ENCODE data around the gene KLHL17.
"Not testable (repeated sequence)": the region's sequence is repeated elsewhere in the genome, so short reads cannot be mapped to it uniquely, and the experiment has no call there.

Gene KLHL17

DNA sequence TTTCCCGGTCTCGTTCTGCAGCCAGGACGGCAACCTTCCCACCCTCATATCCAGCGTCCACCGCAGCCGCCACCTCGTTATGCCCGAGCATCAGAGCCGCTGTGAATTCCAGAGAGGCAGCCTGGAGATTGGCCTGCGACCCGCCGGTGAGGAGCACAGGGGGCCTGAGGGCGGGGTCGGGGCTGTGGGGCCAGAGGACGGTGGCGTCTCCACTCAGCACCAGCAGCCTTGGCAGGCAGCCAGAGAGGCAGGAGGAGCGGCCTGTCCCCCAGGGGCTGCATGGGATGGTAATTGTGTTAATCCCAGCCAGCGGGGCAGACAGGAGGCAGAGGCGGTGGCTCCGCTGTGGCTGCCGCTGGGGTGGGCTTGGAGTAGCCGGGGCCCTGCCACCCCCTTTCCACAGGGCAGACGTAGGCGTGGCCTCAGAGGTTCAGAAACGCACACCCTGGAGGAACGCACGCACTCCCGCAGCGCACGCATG lies 24.6 kb upstream of the KLHL17 start:
- no peak for DNase-seq (ENCODE audit: extremely low read depth in 1 of 2, low read depth in 1 of 2)

DNA sequence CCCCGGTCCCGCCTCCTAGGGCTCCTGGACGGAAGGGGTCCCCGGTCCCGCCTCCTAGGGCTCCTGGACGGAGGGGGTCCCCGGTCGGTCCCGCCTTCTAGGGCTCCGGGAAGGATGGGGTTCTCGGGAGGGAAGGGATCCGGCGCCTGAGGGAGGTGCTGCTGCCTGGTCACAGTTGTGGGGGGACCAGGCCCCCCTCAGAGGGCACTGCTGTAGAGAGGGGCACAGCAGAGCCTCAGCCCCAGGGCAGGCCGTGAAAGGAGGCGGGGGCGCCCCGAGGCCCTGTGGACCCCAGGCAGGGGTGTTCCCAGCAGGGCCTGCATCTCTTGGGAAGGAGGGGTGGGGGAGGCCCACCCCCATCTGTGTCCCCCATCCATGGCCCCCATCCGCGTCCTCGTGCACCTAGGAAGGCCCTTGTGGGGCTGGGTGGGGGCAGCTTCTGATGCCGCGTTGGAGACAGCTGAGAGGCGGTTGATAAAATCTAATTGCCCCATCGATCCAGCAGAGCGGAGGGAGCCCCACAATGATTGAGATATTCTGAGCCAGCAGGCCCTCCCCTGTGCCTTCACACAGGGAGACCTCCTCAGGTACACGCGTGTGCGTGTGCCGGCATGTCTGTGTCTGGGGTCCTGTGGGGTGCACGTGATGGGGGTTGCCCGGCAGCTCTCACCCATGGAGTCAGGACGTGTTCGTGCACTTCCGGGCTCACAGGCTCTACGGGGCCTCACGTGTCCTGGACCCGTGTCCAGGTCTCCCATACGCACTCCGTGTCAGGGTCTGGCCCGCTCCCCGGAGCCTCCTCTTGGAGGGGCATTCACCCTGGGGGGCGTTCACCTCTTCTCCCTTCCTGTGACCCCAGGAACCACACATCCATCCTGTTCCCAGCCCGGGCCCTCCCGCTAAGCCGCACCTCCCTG lies 23.8 kb upstream of the KLHL17 start:
- no peak for DNase-seq (ENCODE audit: extremely low read depth in 1 of 2, low read depth in 1 of 2)

DNA sequence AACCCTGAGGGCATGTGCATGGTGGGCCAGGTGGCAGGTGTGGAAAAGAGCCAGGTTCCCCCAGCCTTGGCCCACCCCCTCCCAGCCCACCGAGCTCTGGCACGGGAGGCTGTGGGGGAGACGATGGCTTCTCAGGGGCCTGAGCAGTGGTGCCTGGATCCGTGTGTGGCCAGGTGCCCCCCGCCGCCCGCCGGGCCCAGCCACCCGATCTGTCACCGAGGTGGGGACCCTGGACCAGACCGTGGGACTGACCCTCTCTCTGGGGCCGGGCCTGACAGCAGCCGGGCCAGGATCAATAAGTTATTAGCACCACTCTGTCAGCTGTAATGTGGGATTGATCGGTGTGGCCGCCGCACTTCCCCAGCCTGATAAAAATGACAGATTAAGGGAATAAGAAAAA lies 22.9 kb upstream of the KLHL17 start:
- DNase-seq (ENCODE audit: extremely low read depth in 1 of 2, low read depth in 1 of 2) = no peak

DNA sequence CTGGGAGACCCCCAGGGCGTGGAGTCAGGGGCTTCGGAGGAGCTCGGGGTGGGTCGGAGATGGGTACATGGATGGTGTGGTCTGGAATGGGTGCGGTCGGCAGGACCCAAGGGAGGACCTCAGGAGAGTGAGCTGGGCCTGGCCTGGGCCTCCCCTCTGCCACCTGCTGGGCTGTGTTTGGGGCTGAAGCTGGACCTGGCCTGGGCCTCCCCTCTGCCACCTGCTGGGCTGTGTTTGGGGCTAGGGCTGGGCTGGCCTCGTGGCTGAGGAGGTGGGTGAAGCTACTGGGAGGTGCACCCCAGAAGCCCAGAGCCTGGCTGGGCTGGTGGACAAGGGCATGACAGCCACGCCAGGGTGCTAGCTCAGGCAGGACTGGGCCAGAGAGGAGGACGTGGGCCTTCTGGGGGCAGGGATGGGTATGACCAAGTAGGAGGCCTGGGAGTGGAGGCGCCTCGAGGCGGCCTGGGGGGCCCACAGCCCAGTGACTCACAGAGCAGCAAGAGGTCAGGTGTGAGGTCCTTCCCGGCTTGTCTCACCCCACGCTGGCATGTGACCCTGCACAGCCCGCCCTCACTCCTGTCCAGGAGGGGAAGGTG lies 22.2 kb upstream of the KLHL17 start:
- no peak for DNase-seq (ENCODE audit: extremely low read depth in 1 of 2, low read depth in 1 of 2)

DNA sequence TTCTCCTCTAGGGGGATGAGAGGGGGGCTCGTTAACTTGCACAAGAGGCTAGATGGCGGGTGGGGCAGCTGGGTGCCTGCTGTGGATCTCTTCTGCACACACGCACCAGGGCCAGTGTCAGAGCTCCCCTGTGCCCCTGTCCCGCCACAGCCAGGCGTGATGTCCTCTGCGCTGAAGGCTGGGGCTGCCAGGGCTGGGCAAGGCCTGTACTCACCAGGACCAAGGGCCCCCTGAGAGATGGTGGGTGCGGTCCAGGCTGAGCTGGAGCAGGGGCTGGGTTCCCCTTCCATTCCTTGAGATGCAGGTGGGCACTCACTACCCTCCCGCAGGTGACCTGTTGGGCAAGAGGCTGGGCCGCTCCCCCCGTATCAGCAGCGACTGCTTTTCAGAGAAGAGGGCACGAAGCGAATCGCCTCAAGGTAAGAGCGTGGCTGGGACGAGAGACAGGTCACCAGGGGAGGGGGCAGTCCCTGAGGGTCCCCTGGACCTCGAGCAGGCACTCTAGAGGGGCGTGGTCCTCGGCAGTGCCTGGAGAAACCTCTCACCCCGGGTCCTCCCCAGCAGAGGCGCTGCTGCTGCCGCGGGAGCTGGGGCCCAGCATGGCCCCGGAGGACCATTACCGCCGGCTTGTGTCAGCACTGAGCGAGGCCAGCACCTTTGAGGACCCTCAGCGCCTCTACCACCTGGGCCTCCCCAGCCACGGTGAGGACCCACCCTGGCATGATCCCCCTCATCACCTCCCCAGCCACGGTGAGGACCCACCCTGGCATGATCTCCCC lies 21.5 kb upstream of the KLHL17 start:
- DNase-seq (ENCODE audit: extremely low read depth in 1 of 2, low read depth in 1 of 2) = no peak

DNA sequence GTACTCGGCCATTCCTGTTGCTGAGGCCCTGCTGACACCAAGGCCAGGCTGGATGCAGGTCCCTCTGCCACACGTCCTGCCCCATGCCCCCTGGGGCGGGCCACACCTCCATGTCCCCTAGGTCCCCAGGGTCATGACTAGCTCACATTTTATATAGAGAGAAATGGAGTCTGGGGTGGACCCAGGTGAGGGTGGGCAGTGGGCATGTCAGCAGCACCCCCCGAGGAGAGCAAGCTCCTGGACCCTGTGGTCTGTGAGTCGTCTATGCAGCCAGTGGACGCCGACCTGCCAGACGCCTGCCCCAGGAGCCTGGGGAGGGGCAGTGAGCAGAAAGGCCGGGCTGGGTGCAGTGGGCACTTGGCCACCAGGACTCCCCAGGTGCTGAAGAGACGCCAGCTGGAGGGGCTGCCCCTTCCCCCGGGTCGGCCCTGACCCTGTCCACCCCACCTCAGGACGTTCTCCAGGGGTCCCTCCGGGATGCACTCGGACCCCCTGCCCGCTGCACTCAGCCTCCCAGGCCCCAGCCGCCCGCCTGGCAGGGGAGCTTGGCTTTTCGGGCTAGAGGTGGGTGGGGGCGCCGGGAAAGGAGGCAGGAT lies 20.8 kb upstream of the KLHL17 start:
- DNase-seq (ENCODE audit: extremely low read depth in 1 of 2, low read depth in 1 of 2) = no peak

DNA sequence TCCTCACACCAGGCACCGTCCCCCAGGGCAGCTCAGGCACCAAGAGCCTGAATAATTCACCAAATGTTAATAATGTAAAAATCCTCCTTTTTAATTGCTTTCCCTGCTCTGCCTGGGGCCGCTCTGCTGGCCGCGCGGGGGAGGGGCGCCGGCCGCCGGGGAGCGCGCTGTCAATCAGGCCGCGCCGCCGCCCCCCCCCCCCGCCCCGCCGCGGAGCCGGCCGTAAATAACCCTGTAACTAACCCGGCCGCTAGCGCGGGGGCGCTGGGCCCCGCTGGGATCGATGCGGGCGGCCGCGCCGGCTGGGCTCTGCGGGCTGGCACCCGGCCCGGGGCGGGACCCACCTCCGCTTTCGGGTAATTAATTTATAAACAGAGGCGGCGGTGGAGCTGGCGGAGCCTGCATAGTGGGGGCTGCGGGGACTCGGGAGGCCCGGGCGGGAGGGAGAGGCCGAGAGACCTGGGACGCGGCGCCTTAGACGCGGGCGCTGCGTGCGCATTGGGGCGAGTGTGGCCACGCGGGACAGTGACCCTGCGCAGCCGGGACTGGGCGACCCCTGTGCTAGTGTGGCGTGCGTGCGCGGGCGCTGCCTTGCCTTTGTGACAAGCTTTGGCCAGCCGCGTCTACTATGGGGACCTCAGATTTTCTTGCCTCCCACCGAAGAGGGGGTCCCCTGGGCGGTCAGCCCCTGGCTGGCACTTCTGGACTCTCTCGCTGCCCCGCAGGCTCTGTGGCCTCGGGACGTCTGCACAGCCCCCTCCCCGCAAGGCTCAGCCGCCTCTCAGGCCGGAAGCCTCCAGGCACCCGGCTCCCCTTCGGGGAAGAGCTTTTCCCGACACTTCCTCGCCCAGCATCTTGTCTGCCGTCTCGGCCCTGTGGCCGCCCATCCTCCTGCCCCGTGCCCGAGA lies 20.0 kb upstream of the KLHL17 start:
- no peak for DNase-seq (ENCODE audit: extremely low read depth in 1 of 2, low read depth in 1 of 2)

DNA sequence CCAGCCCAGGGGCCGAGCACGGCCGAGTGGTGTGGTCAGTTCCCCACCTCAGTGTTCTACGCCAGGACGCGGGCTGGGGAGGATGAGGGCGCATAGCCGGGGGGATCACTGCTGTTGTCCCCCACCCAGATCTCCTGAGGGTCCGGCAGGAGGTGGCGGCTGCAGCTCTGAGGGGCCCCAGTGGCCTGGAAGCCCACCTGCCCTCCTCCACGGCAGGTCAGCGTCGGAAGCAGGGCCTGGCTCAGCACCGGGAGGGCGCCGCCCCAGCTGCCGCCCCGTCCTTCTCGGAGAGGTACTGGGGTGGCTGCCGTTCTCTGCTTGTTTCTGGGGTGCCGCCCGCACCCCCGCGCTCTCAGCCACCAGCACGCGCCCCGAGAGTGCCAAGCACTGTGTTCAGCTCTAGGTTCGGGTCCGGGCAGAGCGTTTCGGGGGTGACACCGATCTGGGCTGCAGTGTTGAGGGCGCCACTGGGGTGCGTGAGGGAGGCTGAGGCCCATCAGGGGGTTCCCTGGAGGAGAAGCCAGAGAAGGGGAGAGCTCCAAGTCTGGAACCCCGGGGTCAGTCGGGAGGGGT lies 19.3 kb upstream of the KLHL17 start:
- no peak for DNase-seq (ENCODE audit: extremely low read depth in 1 of 2, low read depth in 1 of 2)

DNA sequence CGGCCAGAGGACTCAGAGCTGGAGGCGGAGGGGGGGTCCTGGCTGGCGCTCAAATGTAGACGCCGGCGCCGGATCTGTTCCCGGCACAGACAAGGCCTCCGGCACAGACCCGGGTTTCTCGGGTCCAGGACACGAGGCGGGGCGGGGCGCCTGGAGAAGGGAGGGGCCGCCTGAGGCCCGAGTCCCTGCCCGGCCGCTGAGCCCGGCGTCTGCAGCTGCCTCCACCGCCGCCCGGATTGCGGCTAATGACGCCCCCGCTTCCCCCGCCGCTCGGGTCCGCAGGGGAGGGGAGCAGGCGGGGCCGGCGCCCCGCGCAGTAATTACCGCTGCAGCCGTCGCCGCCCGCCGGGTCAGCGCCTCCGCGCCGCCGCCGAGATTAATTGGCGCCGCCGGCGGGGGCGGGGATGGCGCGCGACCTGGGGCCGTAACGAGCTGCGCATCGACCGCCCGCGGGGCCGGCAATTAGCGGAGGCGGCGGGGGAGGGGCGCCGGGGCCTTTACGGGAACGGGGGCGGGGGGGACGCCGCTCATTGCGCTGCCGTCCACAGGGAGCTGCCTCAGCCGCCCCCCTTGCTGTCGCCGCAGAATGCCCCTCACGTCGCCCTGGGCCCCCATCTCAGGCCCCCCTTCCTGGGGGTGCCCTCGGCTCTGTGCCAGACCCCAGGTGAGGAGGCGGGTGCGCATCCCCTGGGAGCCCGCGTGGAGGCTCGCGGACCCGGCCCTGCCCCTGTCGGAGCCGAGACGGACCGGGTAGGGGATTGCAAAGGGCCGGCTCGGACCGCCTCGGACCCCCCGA lies 18.6 kb upstream of the KLHL17 start:
- no peak for DNase-seq (ENCODE audit: extremely low read depth in 1 of 2, low read depth in 1 of 2)

DNA sequence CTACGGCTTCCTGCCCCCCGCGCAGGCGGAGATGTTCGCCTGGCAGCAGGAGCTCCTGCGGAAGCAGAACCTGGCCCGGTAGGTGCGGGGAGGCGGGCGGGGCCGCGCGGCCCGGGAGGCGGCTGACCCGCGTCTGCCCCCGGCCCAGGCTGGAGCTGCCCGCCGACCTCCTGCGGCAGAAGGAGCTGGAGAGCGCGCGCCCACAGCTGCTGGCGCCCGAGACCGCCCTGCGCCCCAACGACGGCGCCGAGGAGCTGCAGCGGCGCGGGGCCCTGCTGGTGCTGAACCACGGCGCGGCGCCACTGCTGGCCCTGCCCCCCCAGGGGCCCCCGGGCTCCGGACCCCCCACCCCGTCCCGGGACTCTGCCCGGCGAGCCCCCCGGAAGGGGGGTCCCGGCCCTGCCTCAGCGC lies 18.0 kb upstream of the KLHL17 start:
- DNase-seq (ENCODE audit: extremely low read depth in 1 of 2, low read depth in 1 of 2) = no peak

DNA sequence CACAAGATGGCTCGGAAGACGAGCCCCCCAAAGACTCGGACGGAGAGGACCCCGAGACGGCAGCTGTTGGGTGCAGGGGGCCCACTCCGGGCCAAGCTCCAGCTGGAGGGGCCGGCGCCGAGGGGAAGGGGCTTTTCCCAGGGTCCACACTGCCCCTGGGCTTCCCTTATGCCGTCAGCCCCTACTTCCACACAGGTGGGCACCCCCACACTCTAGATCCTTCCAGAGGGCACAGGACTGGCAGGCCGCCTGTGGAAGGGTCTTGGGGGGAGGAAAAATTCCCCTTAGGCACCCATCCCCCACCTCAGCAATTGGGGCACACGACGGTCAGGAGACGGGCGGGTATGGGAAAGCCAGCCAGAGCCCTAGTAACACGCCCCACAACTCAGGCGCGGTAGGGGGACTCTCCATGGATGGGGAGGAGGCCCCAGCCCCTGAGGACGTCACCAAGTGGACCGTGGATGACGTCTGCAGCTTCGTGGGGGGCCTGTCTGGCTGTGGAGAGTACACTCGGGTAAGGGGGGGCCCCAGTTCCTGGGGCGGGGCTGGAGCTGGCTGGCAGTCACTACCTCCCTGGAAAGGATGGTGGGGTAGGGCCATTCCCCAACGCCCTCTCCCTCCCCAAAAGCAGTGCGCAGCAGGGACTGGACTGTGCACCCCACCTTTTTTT lies 17.4 kb upstream of the KLHL17 start:
- DNase-seq (ENCODE audit: extremely low read depth in 1 of 2, low read depth in 1 of 2) = no peak

DNA sequence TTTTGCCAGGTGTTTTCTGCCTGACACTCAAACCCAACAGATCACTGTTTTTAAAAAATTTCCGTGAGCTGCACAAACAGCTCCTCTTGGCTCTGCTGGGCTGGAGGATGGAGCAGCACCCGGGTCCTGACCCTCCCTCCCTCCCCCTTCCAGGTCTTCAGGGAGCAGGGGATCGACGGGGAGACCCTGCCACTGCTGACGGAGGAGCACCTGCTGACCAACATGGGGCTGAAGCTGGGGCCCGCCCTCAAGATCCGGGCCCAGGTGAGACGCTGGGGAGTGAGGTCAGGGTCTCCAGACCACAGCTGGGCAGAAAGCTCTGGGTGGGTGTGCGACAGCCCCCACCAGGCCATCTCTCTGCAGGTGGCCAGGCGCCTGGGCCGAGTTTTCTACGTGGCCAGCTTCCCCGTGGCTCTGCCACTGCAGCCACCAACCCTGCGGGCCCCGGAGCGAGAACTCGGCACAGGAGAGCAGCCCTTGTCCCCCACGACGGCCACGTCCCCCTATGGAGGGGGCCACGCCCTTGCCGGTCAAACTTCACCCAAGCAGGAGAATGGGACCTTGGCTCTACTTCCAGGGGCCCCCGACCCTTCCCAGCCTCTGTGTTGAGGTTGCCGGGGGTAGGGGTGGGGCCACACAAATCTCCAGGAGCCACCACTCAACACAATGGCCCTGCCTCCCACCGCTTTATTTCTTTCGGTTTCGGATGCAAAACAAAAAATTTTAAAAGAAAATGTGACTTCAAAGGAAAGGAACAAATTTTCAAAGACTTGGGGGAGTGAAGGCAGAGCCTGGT lies 16.6 kb upstream of the KLHL17 start:
- no peak for DNase-seq (ENCODE audit: extremely low read depth in 1 of 2, low read depth in 1 of 2)

DNA sequence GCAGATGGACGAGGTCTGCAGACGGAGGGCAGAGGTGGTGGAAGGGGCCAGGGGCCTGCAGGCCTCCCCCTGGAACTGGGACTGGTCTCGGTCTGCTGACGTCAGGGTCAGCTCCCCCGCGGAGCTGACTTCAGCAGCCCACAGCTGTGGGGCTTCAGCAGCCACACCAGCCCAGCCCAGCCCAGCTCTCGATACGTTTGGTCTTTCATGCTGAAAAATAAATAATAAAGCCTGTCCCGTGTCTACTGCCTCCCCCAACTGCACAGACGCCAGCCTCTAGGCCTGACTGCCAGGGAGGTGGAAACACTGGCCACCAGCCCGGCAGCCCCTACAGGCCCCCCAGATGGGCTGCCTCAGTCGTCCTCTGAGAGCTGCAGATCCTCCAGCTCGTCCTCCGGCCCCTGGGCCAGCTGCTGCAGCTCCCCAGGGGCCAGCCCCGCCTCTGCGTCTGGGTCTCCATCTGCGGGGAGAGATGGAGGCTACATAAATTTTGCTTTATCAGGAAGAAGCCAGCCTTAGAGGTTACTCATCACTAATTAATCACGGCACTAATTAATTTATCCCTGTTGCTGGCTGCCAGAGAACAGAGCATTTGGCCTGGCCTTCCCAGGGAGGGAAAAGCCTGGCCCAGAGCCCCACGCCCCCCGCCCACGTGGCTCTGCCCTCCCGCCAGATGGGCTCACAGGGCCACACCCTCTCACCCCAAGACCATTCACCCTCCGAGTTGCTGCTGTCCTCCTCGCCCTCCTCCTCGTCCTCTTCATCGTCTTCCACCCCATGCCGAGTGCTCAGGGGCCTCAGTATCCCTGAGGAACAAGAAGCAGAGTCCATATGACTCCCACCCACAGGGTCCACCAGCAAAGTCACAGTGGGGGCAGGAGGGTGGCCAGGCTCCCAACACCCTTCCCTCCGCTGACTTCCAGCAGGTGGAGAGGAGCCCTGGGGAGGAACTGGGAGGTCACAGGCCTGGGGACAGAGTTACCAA lies 15.8 kb upstream of the KLHL17 start:
- DNase-seq (ENCODE audit: extremely low read depth in 1 of 2, low read depth in 1 of 2) = no peak

DNA sequence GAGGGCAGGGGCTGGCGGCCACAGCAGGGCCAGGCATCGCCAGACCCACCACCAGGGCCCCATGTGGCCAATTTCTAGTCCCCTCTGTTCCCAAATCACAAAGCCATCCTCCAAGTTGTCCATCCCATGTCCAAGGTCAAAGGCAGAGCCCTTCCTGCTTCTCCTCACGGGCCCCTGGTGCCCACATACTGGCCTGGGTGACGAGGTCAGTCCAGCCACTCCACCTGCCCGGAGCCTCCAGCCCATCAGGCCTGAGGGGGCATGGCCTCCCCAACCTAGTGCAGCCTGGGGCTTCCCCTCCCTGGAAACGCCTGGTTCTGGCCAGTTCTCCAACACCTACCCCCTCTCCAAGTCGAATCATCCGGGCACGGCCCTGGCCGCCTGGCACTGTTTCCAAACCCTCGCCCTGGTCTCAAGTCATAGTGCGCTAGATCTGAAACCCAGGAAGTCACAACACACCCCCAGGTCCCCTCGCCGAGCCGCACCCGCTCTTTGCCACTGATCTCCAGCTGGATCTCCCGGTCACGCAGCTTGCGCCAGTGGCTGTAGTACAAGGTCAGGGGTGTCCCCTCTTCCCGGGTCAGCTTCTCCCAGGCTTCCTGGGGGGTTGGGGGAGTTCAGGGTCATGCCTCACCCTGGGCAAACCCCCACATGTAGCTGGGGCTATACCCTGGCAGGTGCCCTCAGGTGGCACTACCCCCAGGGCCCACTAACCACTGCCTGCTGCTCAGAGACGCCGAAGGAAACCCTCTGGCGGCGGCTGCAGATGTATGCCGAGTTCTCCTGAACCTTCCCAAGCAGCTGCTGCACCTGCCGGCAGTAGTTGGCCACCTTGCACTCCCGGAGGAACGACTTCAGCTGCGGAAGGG lies 14.5 kb upstream of the KLHL17 start:
- DNase-seq (ENCODE audit: extremely low read depth in 1 of 2, low read depth in 1 of 2) = no peak

DNA sequence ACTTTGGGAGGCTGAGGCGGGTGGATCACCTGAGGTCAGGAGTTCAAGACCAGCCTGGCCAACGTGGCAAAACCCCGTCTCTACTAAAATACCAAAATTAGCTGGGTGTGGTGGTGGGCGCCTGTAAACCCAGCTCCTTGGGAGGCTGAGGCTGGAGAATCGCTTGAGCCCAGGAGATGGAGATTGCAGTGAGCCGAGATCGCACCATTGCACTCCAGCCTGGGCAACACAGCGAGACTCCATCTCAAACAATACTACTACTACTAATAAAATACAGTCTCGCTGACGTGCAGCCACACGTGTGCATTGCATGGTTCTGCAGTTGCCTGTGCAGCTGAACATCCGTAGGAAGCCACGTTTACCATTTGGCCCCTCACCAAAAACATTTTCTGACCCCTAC lies 13.6 kb upstream of the KLHL17 start:
- not testable (repeated sequence) for DNase-seq (ENCODE audit: extremely low read depth in 1 of 2, low read depth in 1 of 2)

DNA sequence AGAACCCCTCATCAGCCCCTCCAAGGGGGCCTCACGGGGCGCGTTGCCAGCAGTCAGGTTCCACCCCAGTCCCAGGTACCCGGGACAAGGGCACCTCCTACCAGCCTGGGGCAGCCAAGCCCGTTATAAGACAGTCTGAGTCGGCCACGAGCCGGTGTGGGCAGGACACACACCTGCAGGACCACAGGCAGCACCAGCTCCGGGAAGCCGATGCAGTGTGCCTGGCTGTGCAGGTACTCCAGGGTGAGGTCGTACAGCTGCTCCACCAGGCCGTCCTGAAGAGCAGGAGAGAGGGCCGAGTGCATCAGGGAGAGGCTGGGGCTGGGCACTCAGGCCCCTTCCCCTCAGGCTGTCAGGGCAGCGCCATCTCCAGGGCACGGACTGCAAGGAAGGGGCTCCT lies 12.4 kb upstream of the KLHL17 start:
- no peak for DNase-seq (ENCODE audit: extremely low read depth in 1 of 2, low read depth in 1 of 2)

Data from stimulated activated CD8-positive, alpha-beta memory T cell treated with anti-CD3 and anti-CD28 coated beads, Interleukin-7, amount 100 ng/mL, for 48 hours (primary cell).